HepG2 (cell line): ENCODE measurements around the gene CRISPLD2. TPM values are rescaled to one million over a fixed set of nuclear protein-coding genes. Genes with fewer than 3 reads are reported as not detected.
A peak's percentile ranks its signal among the peaks of the same experiment; 100 is the strongest.

ENCODE experiments used
- ATAC-seq: fragments of 200-7000 bp; cut with Tn5 transposase; 3 replicates; pipeline ENCODE4 v1.9.1; 2020; ENCODE audit warnings: mild to moderate bottlenecking, moderate library complexity
- BruUV-seq: library from RNA; stranded (reverse); fragments of 400-500 nt; replicated peaks from 2 replicates; lab custom pipeline; 2021; lab: Mats Ljungman, UMichigan
- CTCF ChIA-PET: fragments of 300-600 bp; formaldehyde crosslinking; extraction: SDS; loops from one replicate; lab custom pipeline; 2021; ENCODE audit warnings: low total read pairs, inconsistent platforms, low intra/inter-chr PET ratio; lab: Yijun Ruan, JAX
- POLR2A ChIA-PET: fragments of 350-600 bp; sonication (Branson Sonifier 250); formaldehyde crosslinking; loops from one replicate; lab custom pipeline; 2020; ENCODE audit warnings: antibody characterized with exemption, inconsistent platforms; lab: Yijun Ruan, JAX
- DNase-seq: peaks from one replicate; pipeline ENCODE4 v3.0.0-alpha.2; 2015; ENCODE audit warnings: low spot score
- FAIRE-seq: peaks from 3 replicates; lab custom pipeline; 2011; peaks lifted over from hg19 to GRCh38; lab: Jason Lieb, UNC
- H2AFZ ChIP-seq: one replicate; pipeline ENCODE4 v1.6.1; 2011; ENCODE audit warnings: low read length, inconsistent platforms
- H3K27ac ChIP-seq: fragments of 300-600 bp; 3 replicates; pipeline ENCODE4 v1.8.0; 2011; ENCODE audit warnings: mixed run types, mild to moderate bottlenecking, mixed read lengths, low read length, inconsistent platforms; ENCODE audit not compliant: insufficient read depth; ENCODE audit errors: extremely low read length
- H3K27me3 ChIP-seq, 2 experiments: fragments of 200-600 bp in 1 of 2; 2 replicates in 1 of 2; 3 replicates in 1 of 2; pipeline versions ENCODE4 v1.6.0 to v1.8.0; 2011; ENCODE audit warnings: low read length in 2 of 2, mild to moderate bottlenecking in 2 of 2, moderate library complexity in 2 of 2, inconsistent platforms in 1 of 2; ENCODE audit not compliant: insufficient read depth in 2 of 2, control insufficient read depth in 1 of 2
- H3K36me3 ChIP-seq, 2 experiments: fragments of 200-600 bp in 1 of 2; replicated peaks in 1 of 2; 2 replicates in 1 of 2; 3 replicates in 1 of 2; pipeline versions ENCODE4 v1.5.1 to v1.8.0; 2011; ENCODE audit warnings: low read length in 2 of 2, inconsistent platforms in 1 of 2; ENCODE audit not compliant: insufficient read depth in 2 of 2, control insufficient read depth in 1 of 2
- H3K4me1 ChIP-seq: 2 replicates; pipeline ENCODE4 v1.5.1; 2012; ENCODE audit warnings: low read length, inconsistent platforms; ENCODE audit not compliant: insufficient read depth
- H3K4me2 ChIP-seq: 2 replicates; pipeline ENCODE4 v1.6.0; 2011; ENCODE audit warnings: low read depth, low read length, inconsistent platforms
- H3K4me3 ChIP-seq, 3 experiments: fragments of 200-600 bp in 1 of 3; sonication (generic), shearing (Covaris generic) in 1 of 3; replicated peaks in 1 of 3; 2 replicates each; pipeline ENCODE4 v1.5.1; 2011 to 2016; ENCODE audit warnings: low read length in 3 of 3, inconsistent platforms in 2 of 3, low read depth in 2 of 3, mild to moderate bottlenecking in 2 of 3, control low read depth in 1 of 3, mixed read lengths in 1 of 3; ENCODE audit not compliant: insufficient read depth in 1 of 3
- H3K79me2 ChIP-seq: one replicate; pipeline ENCODE4 v1.6.1; 2011; ENCODE audit warnings: low read length, inconsistent platforms; ENCODE audit not compliant: insufficient read depth
- H3K9ac ChIP-seq: 2 replicates; pipeline ENCODE4 v1.6.0; 2011; ENCODE audit warnings: mild to moderate bottlenecking, low read depth, low read length, inconsistent platforms; ENCODE audit not compliant: insufficient read depth
- H3K9me3 ChIP-seq: 2 replicates; pipeline ENCODE4 v1.5.1; 2012; ENCODE audit warnings: mild to moderate bottlenecking, low read length
- H4K20me1 ChIP-seq: 2 replicates; pipeline ENCODE4 v1.6.0; 2011; ENCODE audit warnings: inconsistent platforms, mild to moderate bottlenecking, low read length, moderate library complexity; ENCODE audit not compliant: insufficient read depth
- ASH2L ChIP-seq: fragments of 300-600, 200-600 bp; sonication (generic); IDR thresholded peaks from 2 replicates; pipeline ENCODE4 v1.7.0; 2017; ENCODE audit warnings: low read depth, mild to moderate bottlenecking, moderate library complexity, mixed read lengths, low read length; ENCODE audit not compliant: insufficient read length
- CCDC6 ChIP-seq: sonication (generic); formaldehyde crosslinking; IDR thresholded peaks from 2 replicates; pipeline ENCODE4 v1.8.1; 2022; ENCODE audit warnings: mild to moderate bottlenecking, missing genetic modification reagents, moderate library complexity
- HES4 ChIP-seq: sonication (generic); formaldehyde crosslinking; IDR thresholded peaks from 2 replicates; pipeline ENCODE4 v1.9.0; 2021; ENCODE audit warnings: mild to moderate bottlenecking, missing genetic modification reagents, borderline replicate concordance
- KAT2B ChIP-seq: fragments of 150-350 bp; IDR thresholded peaks from 2 replicates; pipeline ENCODE4 v1.6.1; 2014; ENCODE audit warnings: low read depth, low read length, borderline replicate concordance
- NR2F2 ChIP-seq: IDR thresholded peaks from 2 replicates; pipeline ENCODE4 v1.6.1; 2012; ENCODE audit warnings: low read depth, inconsistent platforms, borderline replicate concordance
- ONECUT2 ChIP-seq: sonication (generic); formaldehyde crosslinking; IDR thresholded peaks from 2 replicates; pipeline ENCODE4 v1.4.0; 2020; ENCODE audit warnings: missing genetic modification reagents
- THAP11 ChIP-seq: IDR thresholded peaks from 2 replicates; pipeline ENCODE4 v1.6.1; 2016; ENCODE audit warnings: missing biosample characterization, missing genetic modification reagents
- ZNF230 ChIP-seq: sonication (generic); formaldehyde crosslinking; IDR thresholded peaks from 2 replicates; pipeline ENCODE4 v1.4.0; 2020; ENCODE audit warnings: mild to moderate bottlenecking, missing genetic modification reagents
- ZNF34 ChIP-seq: sonication (generic); formaldehyde crosslinking; IDR thresholded peaks from 2 replicates; pipeline ENCODE4 v1.4.0; 2020; ENCODE audit warnings: mild to moderate bottlenecking, missing genetic modification reagents, borderline replicate concordance
- WGBS: methylation state at CpG from one replicate; pipeline ENCODE4 v1.1.6; 2017; ENCODE audit warnings: low lambda C conversion rate; 5-methylcytosine and 5-hydroxymethylcytosine counted together
- in situ Hi-C: cut with HindIII; loops from 2 replicates; pipeline ENCODE4 v1.10.0; 2017; ENCODE audit warnings: low pct_unique_long_range_greater_than_20kb; ENCODE audit not compliant: extremely low pct_ligation_motif_present
- intact Hi-C: fragments of 100-400 bp; cut with micrococcal nuclease; formaldehyde crosslinking; loops from one replicate; pipeline ENCODE4 v1.10.0; 2022; ENCODE audit not compliant: unreplicated experiment
- polyA plus RNA-seq, 8 experiments: library from polyadenylated mRNA; depleted of rRNA in 3 of 8; stranded (reverse) in 7 of 8; unstranded in 1 of 8; fragments of >200 nt; fragmentation: Illumina TruSeq in 4 of 8; extraction: Trizol in 4 of 8; gene quantifications; 2 replicates each; pipeline versions ENCODE4 v1.2.1 to v1.2.3, GENCODE V29; 2011 to 2016; ENCODE audit warnings: low read depth in 4 of 8, missing spikeins in 1 of 8, mixed read lengths in 1 of 8; ENCODE audit not compliant: insufficient read depth in 1 of 8
- total RNA-seq, 5 experiments: library from RNA; depleted of rRNA; stranded (reverse); fragments of >200 nt; fragmentation: Illumina TruSeq; extraction: Trizol; gene quantifications; 2 replicates each; pipeline ENCODE4 v1.2.3, GENCODE V29; 2016; ENCODE audit warnings: low read depth in 1 of 5
- TF ChIP-seq, protein P1 (sequence below): sonication (generic); formaldehyde crosslinking; IDR thresholded peaks from 2 replicates; pipeline ENCODE4 v1.5.0; 2020; ENCODE audit warnings: missing genetic modification reagents
- TF ChIP-seq, protein P2 (sequence below), 2 experiments: fragments of 450-650 bp in 1 of 2; sonication (generic) in 1 of 2; formaldehyde crosslinking in 1 of 2; IDR thresholded peaks; 2 replicates each; pipeline versions ENCODE4 v1.6.1 to v1.8.0; 2016 to 2022; ENCODE audit warnings: antibody characterized with exemption in 1 of 2, mild to moderate bottlenecking in 1 of 2, missing genetic modification reagents in 1 of 2

Gene CRISPLD2
- total and polyA plus RNA-seq, 2 of the 13 experiments (the other 11 are each of a cell fraction or from before 2014, with no cell fraction given): 0.04 to 0.31 TPM

DNA sequence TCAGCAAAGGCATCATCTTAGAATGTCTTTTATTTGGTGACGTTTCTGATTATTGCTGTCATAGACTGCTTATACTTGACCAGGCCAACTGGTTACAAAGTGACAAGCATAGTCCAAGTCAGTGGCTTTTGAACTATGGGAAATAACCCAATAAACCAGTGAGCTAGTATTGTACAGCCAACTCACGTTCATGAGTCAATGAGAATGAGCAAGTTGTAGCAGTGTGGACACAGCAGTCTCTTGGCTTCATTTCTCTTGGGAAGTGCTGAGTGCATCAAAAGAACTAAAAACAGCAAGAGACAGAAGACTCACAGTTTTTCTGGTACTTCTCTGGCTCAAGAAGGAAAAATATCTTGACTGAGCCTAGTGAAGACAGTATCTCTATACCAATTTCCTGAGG lies 36.9 kb upstream of the CRISPLD2 start:
- Histone ChIP-seq H2AFZ (no peak overlapping the region), H4K20me1 (no peaks in the 10 kb centered on the region), H3K4me3 (no peak overlapping the region), H3K36me3 (peaks cover 10 to 20% of the 10 kb centered on the region in 2 experiments), H3K27ac (no peak overlapping the region), H3K27me3 (no peaks in the 10 kb centered on the region), H3K79me2 (no peaks in the 10 kb centered on the region), H3K4me1 (peaks cover 19% of the 10 kb centered on the region; the same call in 1 of the 2 replicates), H3K9ac (no peak overlapping the region)
- POLR2A ChIA-PET: no interaction called here
- WGBS: 97% methylated on average over 2 of the region's 2 CpGs
- no peak for FAIRE-seq
- intact Hi-C loops: no loop called here
- ATAC-seq: no peak
- in situ Hi-C loops: no loop called here
- no peak for DNase-seq
- TF ChIP-seq CCDC6 (CRISPR knock-in tag): no peak
- no peak for TF ChIP-seq ASH2L
- TF ChIP-seq ONECUT2: no peak
- no peak for TF ChIP-seq THAP11 (CRISPR knock-in tag)
- TF ChIP-seq, protein P1, sequence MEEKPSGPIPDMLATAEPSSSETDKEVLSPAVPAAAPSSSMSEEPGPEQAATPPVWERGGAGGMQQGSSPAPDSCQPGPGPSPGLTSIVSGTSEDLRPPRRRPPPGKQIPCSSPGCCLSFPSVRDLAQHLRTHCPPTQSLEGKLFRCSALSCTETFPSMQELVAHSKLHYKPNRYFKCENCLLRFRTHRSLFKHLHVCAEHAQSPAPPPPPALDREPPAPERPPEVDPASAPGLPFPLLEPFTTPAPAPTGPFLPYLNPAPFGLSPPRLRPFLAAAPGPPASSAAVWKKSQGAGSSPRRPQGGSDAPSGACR (CRISPR knock-in tag): no peak
- no peak for TF ChIP-seq KAT2B
- TF ChIP-seq, protein P2, sequence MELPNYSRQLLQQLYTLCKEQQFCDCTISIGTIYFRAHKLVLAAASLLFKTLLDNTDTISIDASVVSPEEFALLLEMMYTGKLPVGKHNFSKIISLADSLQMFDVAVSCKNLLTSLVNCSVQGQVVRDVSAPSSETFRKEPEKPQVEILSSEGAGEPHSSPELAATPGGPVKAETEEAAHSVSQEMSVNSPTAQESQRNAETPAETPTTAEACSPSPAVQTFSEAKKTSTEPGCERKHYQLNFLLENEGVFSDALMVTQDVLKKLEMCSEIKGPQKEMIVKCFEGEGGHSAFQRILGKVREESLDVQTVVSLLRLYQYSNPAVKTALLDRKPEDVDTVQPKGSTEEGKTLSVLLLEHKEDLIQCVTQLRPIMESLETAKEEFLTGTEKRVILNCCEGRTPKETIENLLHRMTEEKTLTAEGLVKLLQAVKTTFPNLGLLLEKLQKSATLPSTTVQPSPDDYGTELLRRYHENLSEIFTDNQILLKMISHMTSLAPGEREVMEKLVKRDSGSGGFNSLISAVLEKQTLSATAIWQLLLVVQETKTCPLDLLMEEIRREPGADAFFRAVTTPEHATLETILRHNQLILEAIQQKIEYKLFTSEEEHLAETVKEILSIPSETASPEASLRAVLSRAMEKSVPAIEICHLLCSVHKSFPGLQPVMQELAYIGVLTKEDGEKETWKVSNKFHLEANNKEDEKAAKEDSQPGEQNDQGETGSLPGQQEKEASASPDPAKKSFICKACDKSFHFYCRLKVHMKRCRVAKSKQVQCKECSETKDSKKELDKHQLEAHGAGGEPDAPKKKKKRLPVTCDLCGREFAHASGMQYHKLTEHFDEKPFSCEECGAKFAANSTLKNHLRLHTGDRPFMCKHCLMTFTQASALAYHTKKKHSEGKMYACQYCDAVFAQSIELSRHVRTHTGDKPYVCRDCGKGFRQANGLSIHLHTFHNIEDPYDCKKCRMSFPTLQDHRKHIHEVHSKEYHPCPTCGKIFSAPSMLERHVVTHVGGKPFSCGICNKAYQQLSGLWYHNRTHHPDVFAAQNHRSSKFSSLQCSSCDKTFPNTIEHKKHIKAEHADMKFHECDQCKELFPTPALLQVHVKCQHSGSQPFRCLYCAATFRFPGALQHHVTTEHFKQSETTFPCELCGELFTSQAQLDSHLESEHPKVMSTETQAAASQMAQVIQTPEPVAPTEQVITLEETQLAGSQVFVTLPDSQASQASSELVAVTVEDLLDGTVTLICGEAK (IDR thresholded peaks at IDR 0.05): no peak
- TF ChIP-seq, protein P2 (CRISPR knock-in tag; IDR thresholded peaks at IDR 0.05): no peak
- no peak for TF ChIP-seq HES4 (CRISPR knock-in tag)
- TF ChIP-seq NR2F2: no peak
- TF ChIP-seq ZNF34 (CRISPR knock-in tag): no peak
- no peak for TF ChIP-seq ZNF230 (CRISPR knock-in tag)
- TF ChIP-seq, all 625 proteins: peak for 0
- no peaks in the 10 kb centered on the region for H3K9me3 ChIP-seq
- BruUV-seq: TSS peak; percentile 18
- no peak overlapping the region for H3K4me2 ChIP-seq
- CTCF ChIA-PET: no interaction called here
